ENCODE measurements around the gene UBAC2.

The UBAC2 gene

DNA sequence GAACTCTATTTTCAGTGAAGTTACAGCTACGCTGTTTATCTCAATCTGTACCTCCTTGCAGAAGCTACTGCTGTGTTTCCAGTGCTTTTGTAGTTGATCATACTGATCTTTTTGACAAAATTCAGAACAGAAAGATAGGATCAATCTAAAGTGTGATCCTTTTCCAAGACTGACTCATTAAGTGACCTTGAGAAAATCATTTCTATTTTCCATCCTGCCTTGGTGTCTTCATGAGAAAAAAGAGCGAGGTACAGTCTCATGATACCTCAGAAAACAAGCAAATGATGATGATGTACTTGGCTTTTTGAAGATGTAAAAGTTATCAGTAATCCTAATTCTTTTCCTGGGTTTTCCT is 152.6 kb downstream of the UBAC2 start:
- H3K27ac ChIP-seq, result no peak overlapping the region
- TF ChIP-seq, protein P1, sequence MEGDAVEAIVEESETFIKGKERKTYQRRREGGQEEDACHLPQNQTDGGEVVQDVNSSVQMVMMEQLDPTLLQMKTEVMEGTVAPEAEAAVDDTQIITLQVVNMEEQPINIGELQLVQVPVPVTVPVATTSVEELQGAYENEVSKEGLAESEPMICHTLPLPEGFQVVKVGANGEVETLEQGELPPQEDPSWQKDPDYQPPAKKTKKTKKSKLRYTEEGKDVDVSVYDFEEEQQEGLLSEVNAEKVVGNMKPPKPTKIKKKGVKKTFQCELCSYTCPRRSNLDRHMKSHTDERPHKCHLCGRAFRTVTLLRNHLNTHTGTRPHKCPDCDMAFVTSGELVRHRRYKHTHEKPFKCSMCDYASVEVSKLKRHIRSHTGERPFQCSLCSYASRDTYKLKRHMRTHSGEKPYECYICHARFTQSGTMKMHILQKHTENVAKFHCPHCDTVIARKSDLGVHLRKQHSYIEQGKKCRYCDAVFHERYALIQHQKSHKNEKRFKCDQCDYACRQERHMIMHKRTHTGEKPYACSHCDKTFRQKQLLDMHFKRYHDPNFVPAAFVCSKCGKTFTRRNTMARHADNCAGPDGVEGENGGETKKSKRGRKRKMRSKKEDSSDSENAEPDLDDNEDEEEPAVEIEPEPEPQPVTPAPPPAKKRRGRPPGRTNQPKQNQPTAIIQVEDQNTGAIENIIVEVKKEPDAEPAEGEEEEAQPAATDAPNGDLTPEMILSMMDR (IDR thresholded peaks at IDR 0.05), result no peak
- TF ChIP-seq ZFX (IDR thresholded peaks at IDR 0.05; ENCODE audit: borderline replicate concordance), result no peak

DNA sequence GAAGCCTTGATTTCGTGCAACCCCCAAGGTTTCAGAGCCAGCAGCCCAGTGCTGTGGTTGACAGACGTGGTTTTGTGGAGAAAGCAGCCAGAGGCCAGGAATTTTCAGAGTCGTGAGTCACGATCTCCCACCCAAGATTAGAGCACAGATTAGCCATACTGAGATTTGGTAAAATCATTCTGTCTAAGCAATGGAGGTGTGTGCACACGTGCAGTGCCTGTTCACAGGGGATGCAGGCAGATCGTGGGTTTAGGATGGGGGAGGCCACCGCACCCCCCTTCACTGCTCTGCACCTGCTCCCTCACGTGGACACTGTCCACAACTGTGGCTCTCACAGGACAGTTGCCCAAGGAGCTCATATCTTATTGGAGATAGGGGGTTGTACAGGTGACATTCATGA is 153.2 kb downstream of the UBAC2 start:
- no peak for TF ChIP-seq ZFX (IDR thresholded peaks at IDR 0.05; ENCODE audit: borderline replicate concordance)
- TF ChIP-seq, protein P1 (IDR thresholded peaks at IDR 0.05), result no peak
- H3K27ac ChIP-seq, result no peak overlapping the region

GRCh38 chr13:99354371-99354951 is 153.8 kb downstream of the UBAC2 start:
- H3K27ac ChIP-seq, result no peak overlapping the region
- TF ChIP-seq ZFX (IDR thresholded peaks at IDR 0.05; ENCODE audit: borderline replicate concordance), result no peak
- TF ChIP-seq, protein P1 (IDR thresholded peaks at IDR 0.05), result no peak

DNA sequence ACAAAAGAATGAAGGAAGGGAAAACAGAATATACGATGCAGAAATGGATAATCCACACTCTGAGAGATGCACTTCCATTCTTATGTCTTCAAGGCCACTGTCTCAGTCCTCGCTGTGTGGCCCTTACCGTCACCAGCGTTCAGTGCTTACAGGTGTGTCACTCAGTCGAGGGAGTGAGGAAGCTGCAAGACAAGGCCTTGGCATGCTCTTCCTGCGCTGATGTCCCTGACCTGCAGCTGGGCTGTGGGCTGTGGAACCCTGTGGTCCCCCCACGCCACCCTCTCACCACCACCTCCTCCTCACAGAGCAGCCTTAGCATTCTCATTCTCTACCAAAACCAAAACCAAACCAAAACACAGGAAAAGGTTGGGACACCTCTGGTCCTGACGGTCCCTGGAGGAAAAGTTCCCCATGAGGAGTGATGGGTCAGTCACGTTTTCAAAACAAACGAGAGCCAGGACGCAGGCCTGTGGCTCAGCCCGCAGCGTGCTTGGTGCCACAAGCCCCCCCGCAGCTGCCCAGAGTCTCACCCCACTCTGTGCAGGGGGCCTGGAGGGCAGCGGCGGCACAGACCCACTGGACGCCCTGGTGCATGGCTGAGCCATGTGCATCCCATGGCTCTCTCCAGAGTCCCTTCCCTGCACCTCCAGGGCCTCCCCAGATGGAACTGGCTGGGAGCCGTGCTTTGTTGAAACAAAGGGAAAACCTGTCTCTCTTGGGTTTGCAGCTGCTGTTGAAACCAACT is 154.8 kb downstream of the UBAC2 start:
- TF ChIP-seq, protein P1 (IDR thresholded peaks at IDR 0.05), result no peak
- no peak for TF ChIP-seq ZFX (IDR thresholded peaks at IDR 0.05; ENCODE audit: borderline replicate concordance)
- H3K27ac ChIP-seq, result no peak overlapping the region

- no peak for TF ChIP-seq ZFX (IDR thresholded peaks at IDR 0.05; ENCODE audit: borderline replicate concordance)
- TF ChIP-seq, protein P1 (IDR thresholded peaks at IDR 0.05), result no peak
- H3K27ac ChIP-seq, result no peak overlapping the region
Observed at GRCh38 chr13:99356012-99356261, 155.3 kb downstream of the UBAC2 start.

GRCh38 chr13:99356262-99357091 is 155.8 kb downstream of the UBAC2 start:
- TF ChIP-seq, protein P1 (IDR thresholded peaks at IDR 0.05), result no peak
- TF ChIP-seq ZFX (IDR thresholded peaks at IDR 0.05; ENCODE audit: borderline replicate concordance), result no peak
- no peak overlapping the region for H3K27ac ChIP-seq

DNA sequence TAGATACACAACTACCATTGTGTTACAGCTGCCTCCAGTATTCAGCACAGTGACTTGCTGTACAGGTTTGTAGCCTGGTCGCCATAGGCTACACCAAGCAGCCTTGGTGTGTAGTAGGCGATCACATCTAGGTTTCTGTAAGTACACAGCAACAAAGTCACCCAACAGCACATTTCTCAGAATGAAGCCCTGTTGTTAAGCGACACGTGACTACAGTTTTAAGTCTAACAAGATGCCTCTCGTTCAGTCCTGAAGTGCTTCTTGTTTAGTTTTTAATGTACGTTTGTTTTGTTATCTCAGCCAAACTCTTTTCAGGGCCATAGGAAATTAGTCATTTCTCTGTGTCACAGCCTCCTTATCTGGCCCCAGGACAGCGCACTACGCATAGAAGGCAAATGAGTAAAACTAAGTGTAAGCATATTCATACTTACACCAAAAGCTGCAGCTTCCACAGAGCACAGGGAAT is 156.5 kb downstream of the UBAC2 start:
- no peak for TF ChIP-seq ZFX (IDR thresholded peaks at IDR 0.05; ENCODE audit: borderline replicate concordance)
- TF ChIP-seq, protein P1 (IDR thresholded peaks at IDR 0.05), result no peak
- H3K27ac ChIP-seq, result no peak overlapping the region
